GM03348 (cell line): ENCODE data around the gene ERC2.
"Not testable (repeated sequence)": the region's sequence is repeated elsewhere in the genome, so short reads cannot be mapped to it uniquely, and the experiment has no call there.

ENCODE experiments used
- DNase-seq: peaks from one replicate; pipeline ENCODE4 v3.0.0; 2012; ENCODE audit warnings: low spot score

Gene ERC2

GRCh38 chr3:55880357-55880756 is 587.9 kb downstream of the ERC2 start:
- no peak for DNase-seq

- DNase-seq, result no peak
Observed at GRCh38 chr3:55879901-55880331, 588.4 kb downstream of the ERC2 start.

GRCh38 chr3:55877703-55878102 is 590.6 kb downstream of the ERC2 start:
- no peak for DNase-seq

GRCh38 chr3:55876560-55876959 is 591.7 kb downstream of the ERC2 start:
- DNase-seq, result no peak

- no peak for DNase-seq
Observed at GRCh38 chr3:55875113-55875512, 593.2 kb downstream of the ERC2 start.

- DNase-seq, result no peak
Observed at GRCh38 chr3:55873523-55874254, 594.6 kb downstream of the ERC2 start.

- no peak for DNase-seq
Observed at GRCh38 chr3:55870594-55870993, 597.7 kb downstream of the ERC2 start.

- no peak for DNase-seq
Observed at GRCh38 chr3:55868347-55868746, 599.9 kb downstream of the ERC2 start.

GRCh38 chr3:55863028-55863427 is 605.2 kb downstream of the ERC2 start:
- DNase-seq, result no peak

GRCh38 chr3:55860049-55860721 is 608.1 kb downstream of the ERC2 start:
- DNase-seq, result no peak

- DNase-seq, result no peak
Observed at GRCh38 chr3:55859305-55859704, 609.0 kb downstream of the ERC2 start.

GRCh38 chr3:55858727-55859126 is 609.5 kb downstream of the ERC2 start:
- no peak for DNase-seq

GRCh38 chr3:55858302-55858701 is 610.0 kb downstream of the ERC2 start:
- no peak for DNase-seq

GRCh38 chr3:55857633-55858032 is 610.6 kb downstream of the ERC2 start:
- DNase-seq, result no peak

- DNase-seq, result no peak
Observed at GRCh38 chr3:55855311-55855710, 613.0 kb downstream of the ERC2 start.

- no peak for DNase-seq
Observed at GRCh38 chr3:55854494-55854893, 613.8 kb downstream of the ERC2 start.

GRCh38 chr3:55852326-55852725 is 615.9 kb downstream of the ERC2 start:
- no peak for DNase-seq

GRCh38 chr3:55842204-55842603 is 626.1 kb downstream of the ERC2 start:
- DNase-seq, result no peak

GRCh38 chr3:55831876-55832275 is 636.4 kb downstream of the ERC2 start:
- DNase-seq, result not testable (repeated sequence)

- DNase-seq, result no peak
Observed at GRCh38 chr3:55828712-55829111, 639.6 kb downstream of the ERC2 start.

GRCh38 chr3:55827786-55828185 is 640.5 kb downstream of the ERC2 start:
- DNase-seq, result no peak

GRCh38 chr3:55826731-55827496 is 641.4 kb downstream of the ERC2 start:
- DNase-seq, result peak; percentile 10

GRCh38 chr3:55826097-55826496 is 642.2 kb downstream of the ERC2 start:
- DNase-seq, result no peak
